HG02571 (cell line): ENCODE data around the gene PSPN.

Experiments used
- ATAC-seq: cut with Tn5 transposase; IDR thresholded peaks from one replicate; pipeline ENCODE4 v1.9.1; 2021; ENCODE audit warnings: mild to moderate bottlenecking, moderate library complexity; ENCODE audit not compliant: unreplicated experiment

PSPN gene

GRCh38 chr19:6333439-6333838 is 42.3 kb downstream of the PSPN start, which contains the start of gene ACER1:
Gene ACER1 (minus strand): TSS chr19:6333612. CDS start chr19:6333551, 61 bp downstream.
- no peak for ATAC-seq

- ATAC-seq, result no peak
Observed at GRCh38 chr19:6326815-6327214, 48.9 kb downstream of the PSPN start.

DNA sequence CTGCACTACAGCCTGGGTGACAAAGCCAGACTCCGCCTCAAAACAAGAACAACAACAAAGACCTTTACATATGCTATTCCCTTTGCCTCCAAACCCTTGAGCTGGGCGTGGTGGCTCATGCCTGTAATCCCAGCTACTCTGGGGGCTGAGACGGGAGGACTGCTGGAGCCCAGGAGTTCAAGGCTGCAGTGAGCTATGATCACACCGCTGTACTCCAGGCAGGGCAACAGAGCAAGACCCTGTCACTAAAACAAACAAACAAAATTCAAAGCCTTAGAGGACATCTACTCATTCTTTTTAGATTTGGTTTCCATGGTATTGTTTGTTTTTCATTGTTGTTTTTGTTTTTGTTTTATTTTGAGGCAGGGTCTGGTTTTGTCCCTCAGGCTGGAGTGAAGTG is 50.1 kb downstream of the PSPN start:
- no peak for ATAC-seq
